GM18951 (cell line): ENCODE measurements around the gene LRG1.
"Not testable (repeated sequence)": the region's sequence is repeated elsewhere in the genome, so short reads cannot be mapped to it uniquely, and the experiment has no call there.

Source experiments
- POLR2A ChIP-seq: IDR thresholded peaks from 4 replicates; pipeline ENCODE4 v1.6.1; 2011; ENCODE audit warnings: mild to moderate bottlenecking; ENCODE audit not compliant: insufficient read length, insufficient read depth; ENCODE audit errors: extremely low read depth
- in situ Hi-C: fragments of 300-500 bp; cut with MboI; formaldehyde crosslinking; loops from one replicate; pipeline ENCODE4 v1.12.0; 2022; ENCODE audit warnings: low sequenced_read_pairs, mixed read lengths, inconsistent platforms; ENCODE audit not compliant: unreplicated experiment

LRG1 gene

DNA sequence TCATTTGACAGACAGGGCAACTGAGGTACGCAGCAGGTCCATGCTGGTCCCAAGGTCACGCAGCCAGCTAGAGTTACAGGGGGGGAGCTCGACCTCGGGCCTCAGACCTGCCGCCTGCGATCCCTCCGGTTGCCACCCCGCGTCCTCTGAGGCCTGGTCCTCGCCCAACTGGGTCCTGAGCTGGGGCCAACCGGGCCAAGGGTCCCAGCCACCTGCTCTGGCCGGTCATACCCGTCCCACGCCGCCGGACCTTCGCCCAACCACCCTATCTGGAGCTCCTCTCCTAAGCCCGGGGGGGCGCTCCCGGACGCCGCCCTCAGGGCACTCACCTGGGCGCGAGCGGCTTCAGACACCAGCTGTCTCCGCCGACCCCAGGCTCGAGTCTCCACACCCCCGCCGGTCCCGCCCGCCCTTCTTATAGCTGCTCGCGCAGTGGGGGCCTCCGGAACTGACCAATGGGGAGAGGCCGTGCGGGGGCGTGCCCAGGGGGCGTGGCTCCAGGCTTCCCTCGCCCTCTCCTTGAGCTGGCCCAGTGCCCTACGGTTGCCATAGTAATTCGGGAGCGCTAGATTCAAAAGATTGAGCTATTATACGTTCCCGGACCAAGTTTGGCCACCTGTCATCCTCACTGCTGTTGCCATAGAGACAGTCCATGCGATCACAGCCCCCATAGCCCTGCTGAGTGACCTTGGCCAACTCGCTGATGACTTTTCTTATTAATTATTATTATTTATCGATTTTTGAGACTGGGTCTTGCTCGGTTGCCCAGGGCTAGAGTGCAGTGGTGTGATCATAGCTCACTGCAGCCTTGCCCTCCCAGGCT lies 4.8 kb downstream of the LRG1 start, which contains the start of gene PLIN5:
Gene PLIN5 (minus strand): TSS at position 389 of the 823 bp plus-strand sequence. CDS start 1,150 bp downstream, outside the sequence.
- TF ChIP-seq POLR2A = no peak
- in situ Hi-C loops = no loop called here

GRCh38 chr19:4533835-4534424 lies 5.9 kb downstream of the LRG1 start:
- TF ChIP-seq POLR2A = no peak
- in situ Hi-C loops = no loop called here

DNA sequence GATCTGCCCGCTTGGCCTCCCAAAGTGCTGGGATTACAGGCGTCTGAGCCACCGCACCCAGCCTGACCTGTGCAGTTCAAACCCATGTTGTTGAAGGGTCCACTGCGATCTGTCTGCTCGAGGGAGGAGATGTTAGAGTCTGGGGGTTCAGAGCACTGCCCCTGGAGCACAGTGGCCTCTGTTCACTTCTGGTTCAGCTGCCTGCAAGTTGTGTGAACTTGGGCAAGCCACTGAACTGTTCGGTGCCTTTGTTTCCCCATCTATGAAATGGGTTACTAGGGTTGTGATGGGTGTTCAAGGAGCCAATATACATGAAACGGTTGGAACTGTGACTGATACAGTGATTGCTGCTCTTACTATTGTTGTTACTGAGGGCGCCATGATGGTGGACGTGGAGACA lies 6.5 kb downstream of the LRG1 start:
- in situ Hi-C loops = no loop called here

DNA sequence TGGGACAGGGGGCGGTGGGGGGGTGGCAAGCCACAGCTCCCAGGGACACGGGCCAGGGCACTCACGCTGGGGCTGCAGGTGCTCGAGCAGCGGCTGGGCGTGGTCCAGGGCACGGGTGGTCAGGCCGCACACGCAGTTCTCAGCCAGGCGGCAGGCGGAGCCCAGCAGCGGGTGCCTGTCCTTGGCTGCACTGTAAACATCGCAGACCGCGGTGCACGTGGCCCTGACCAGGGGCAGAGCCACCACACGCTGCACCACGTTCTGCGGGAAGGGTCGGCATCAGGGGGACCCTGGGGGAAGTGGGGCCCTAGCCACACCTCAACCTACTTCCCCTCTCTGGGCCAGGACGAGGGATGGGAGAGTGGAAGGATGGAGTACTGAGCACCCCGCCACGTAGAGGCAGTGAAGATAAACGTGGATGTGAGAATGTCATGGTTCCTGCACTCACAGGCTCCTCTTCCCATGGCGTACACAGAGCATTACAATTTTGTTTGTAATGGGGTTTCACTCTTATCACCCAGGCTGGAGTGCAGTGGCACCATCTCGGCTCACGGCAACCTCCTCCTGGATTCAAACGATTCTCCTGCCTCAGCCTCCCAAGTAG lies 8.2 kb downstream of the LRG1 start:
- in situ Hi-C loops = no loop called here
- no peak for TF ChIP-seq POLR2A

More for the DNA sequence above, 6.5 kb downstream of the LRG1 start:
- TF ChIP-seq POLR2A = no peak

GRCh38 chr19:4529924-4530522 lies 9.8 kb downstream of the LRG1 start:
- no peak for TF ChIP-seq POLR2A
- in situ Hi-C loops = no loop called here

GRCh38 chr19:4528843-4529242 lies 11.0 kb downstream of the LRG1 start:
- no peak for TF ChIP-seq POLR2A
- in situ Hi-C loops = no loop called here

DNA sequence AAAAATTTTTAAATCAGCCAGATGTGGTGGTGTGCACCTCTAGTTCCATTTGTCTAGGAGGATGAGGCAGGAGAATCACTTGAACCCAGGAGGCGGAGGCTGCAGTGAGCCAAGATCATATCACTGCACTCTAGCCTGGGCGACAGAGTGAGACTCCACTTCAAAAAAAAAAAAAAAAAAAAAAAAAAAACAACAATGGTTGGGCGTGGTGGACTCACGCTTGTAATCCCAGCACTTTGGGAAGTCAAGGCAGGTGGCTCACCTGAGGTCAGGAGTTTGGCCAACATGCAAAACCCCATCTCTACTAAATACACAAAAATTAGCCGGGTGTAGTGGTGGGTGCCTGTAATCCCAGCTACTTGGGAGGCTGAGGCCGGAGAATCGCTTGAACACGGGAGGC lies 12.5 kb downstream of the LRG1 start:
- in situ Hi-C loops = not testable (repeated sequence)

- no peak for TF ChIP-seq POLR2A
- in situ Hi-C loops = no loop called here
Measured at GRCh38 chr19:4525563-4526002, 14.3 kb downstream of the LRG1 start.

DNA sequence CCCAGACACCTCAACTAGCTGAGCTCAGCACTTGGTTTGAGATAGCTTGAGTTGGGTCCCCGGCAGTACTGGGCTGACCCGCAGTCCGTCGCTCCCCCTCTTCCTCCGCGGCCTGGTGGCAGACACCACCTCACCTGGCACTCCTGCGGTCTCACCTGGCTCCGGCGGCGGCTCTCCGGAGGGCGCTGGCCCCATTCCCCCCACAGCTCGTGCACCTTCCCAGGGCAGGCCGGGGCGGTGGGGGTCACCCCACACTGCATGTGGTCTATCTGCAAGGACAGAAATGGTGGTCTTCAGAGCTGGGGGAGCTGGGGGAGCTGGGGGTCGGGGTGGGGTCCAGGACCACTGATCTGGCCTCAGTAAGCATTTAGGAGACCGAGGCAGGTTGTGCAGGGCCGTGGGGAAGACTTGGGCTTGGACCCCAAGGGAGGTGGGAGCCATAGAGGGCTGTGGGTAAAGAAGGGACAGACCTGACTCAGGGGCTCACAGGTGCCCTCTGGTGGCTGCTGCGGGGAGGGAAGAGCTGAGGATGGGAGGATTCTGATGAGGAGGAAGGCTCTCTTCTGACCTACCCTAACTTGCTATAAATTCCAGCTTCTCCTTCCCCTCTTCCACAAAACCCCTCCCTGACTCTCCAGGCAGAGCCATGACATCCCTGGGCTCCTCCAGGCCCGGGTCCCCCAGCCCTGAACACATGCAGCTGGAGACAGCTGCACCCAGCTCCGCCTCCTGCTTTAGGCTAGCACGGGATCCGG lies 14.9 kb downstream of the LRG1 start:
- in situ Hi-C loops = no loop called here
- TF ChIP-seq POLR2A = no peak

DNA sequence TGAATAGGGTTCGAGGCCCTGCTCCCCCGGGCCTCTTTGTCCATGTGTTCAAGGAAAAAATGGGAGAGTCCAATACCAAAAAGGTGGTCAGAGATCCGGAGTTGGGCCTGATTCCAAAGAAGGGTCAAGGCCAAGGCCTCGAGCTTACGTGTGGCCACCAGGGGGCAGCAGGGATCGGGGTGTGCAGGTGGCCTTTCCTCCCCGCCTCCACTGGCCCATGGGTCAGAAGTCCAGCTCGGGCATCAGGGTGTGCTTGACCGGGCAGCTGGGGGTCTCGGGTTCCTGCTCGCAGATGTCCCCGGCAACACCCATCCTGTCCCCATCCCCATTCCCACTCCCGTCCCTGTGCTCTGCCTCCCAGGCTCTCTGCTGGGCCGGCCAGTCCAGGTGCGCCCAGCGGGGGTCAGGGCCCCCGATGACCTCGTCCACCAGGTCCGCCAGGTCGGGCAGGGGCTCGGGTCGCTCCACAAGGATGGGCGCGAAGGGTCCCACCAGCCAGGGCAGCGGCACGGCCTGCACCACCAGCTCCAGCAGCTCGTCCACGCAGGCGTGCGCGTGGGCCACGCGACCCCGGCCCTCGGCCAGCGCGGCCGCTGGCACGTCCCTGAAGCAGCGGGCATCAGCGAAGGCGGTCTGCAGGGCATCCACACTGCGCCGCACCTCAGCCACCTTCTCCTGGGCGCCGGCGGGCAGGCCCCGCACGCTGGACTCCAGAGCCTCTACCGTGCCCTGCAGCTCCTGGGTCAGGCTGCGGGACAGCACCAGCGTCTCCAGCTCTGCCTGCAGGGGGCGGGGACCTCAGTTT lies 16.3 kb downstream of the LRG1 start:
- TF ChIP-seq POLR2A = no peak
- in situ Hi-C loops = no loop called here

GRCh38 chr19:4522291-4523002 lies 17.4 kb downstream of the LRG1 start:
- no peak for TF ChIP-seq POLR2A

DNA sequence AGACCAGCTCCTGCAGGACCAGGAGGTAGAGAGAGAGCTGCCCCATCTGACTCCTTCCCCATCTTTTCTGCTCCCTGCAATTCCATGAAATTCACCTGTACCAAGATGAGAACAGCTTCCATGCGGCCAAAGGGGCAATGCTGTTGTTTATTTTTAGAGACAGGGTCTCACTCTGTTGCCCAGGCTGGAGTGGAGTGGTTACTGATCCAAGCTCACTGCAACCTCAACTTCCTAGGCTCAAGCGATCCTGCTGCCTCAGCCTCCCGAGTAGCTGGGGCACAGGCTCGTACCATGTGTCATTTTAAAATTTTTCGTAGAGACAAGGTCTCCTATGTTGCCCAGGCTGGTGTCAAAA lies 18.0 kb downstream of the LRG1 start:
- in situ Hi-C loops = no loop called here
- TF ChIP-seq POLR2A = no peak

More at GRCh38 chr19:4522291-4523002, 17.4 kb downstream of the LRG1 start:
- in situ Hi-C loops = no loop called here
